Calu3 (cell line): ENCODE results near the gene PANK2. TPM values are rescaled to one million over a fixed set of nuclear protein-coding genes. Genes with fewer than 3 reads are reported as not detected.
A peak's percentile ranks its signal among the peaks of the same experiment; 100 is the strongest.

Source experiments
- BruUV-seq: library from RNA; stranded (reverse); fragments of 400-500 nt; replicated peaks from 2 replicates; lab custom pipeline; 2021; lab: Mats Ljungman, UMichigan
- CTCF ChIA-PET: fragments of 300-600 bp; sonication (Branson Sonifier 250); formaldehyde crosslinking; loops from one replicate; lab custom pipeline; 2022; ENCODE audit warnings: antibody characterized with exemption; lab: Charles Lee
- DNase-seq: peaks from one replicate; pipeline ENCODE4 v3.0.0; 2022
- H3K27ac Mint-ChIP-seq: one replicate; pipeline ENCODE4 v1.8.0; 2022; ENCODE audit warnings: mixed read lengths; ENCODE audit not compliant: unreplicated experiment
- H3K27me3 Mint-ChIP-seq: one replicate; pipeline ENCODE4 v1.8.0; 2022; ENCODE audit warnings: mixed read lengths; ENCODE audit not compliant: unreplicated experiment
- H3K36me3 Mint-ChIP-seq: one replicate; pipeline ENCODE4 v1.8.0; 2022; ENCODE audit warnings: mild to moderate bottlenecking, moderate library complexity, mixed read lengths; ENCODE audit not compliant: insufficient read depth, unreplicated experiment
- H3K4me1 Mint-ChIP-seq: one replicate; pipeline ENCODE4 v1.8.0; 2022; ENCODE audit warnings: mild to moderate bottlenecking, low read depth, mixed read lengths; ENCODE audit not compliant: unreplicated experiment
- H3K4me3 Mint-ChIP-seq: one replicate; pipeline ENCODE4 v1.8.0; 2022; ENCODE audit warnings: mild to moderate bottlenecking, low read depth, moderate library complexity, mixed read lengths; ENCODE audit not compliant: unreplicated experiment
- H3K9me3 Mint-ChIP-seq: one replicate; pipeline ENCODE4 v1.8.0; 2022; ENCODE audit warnings: low read depth, mixed read lengths; ENCODE audit not compliant: unreplicated experiment
- intact Hi-C: fragments of 100-400 bp; cut with micrococcal nuclease; formaldehyde crosslinking; loops from one replicate; pipeline ENCODE4 v1.10.0; 2022; ENCODE audit not compliant: unreplicated experiment
- total RNA-seq: library from RNA; stranded (reverse); gene quantifications from 2 replicates; pipeline ENCODE4 v1.2.3, GENCODE V29; 2022
- TF ChIP-seq, protein P1 (sequence below): fragments of 200-600 bp; IDR thresholded peaks from one replicate; pipeline ENCODE4 v1.8.0; 2022; ENCODE audit warnings: antibody characterized with exemption; ENCODE audit not compliant: unreplicated experiment

PANK2 gene
- total RNA-seq, 1 experiment from 2014 or later = 37.9 TPM

- TF ChIP-seq, protein P1, sequence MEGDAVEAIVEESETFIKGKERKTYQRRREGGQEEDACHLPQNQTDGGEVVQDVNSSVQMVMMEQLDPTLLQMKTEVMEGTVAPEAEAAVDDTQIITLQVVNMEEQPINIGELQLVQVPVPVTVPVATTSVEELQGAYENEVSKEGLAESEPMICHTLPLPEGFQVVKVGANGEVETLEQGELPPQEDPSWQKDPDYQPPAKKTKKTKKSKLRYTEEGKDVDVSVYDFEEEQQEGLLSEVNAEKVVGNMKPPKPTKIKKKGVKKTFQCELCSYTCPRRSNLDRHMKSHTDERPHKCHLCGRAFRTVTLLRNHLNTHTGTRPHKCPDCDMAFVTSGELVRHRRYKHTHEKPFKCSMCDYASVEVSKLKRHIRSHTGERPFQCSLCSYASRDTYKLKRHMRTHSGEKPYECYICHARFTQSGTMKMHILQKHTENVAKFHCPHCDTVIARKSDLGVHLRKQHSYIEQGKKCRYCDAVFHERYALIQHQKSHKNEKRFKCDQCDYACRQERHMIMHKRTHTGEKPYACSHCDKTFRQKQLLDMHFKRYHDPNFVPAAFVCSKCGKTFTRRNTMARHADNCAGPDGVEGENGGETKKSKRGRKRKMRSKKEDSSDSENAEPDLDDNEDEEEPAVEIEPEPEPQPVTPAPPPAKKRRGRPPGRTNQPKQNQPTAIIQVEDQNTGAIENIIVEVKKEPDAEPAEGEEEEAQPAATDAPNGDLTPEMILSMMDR = no peak
- H3K36me3 Mint-ChIP-seq = peaks cover 51% of the 10 kb centered on the region
- intact Hi-C loops = loop anchor here (10.0 kb wide), 1 partner anchor 195 kb away; no protein-coding TSS in a partner anchor
- DNase-seq = peak; percentile 11
- H3K4me1 Mint-ChIP-seq = peaks cover 12% of the 10 kb centered on the region
- CTCF ChIA-PET = no interaction called here
- no peaks in the 10 kb centered on the region for H3K27me3 Mint-ChIP-seq
- H3K9me3 Mint-ChIP-seq = no peaks in the 10 kb centered on the region
- BruUV-seq = no TSS peak
- H3K27ac Mint-ChIP-seq = peak overlapping the region; percentile 95
- peak overlapping the region; percentile 98 for H3K4me3 Mint-ChIP-seq
Observed at GRCh38 chr20:3889489-3890397, 556 bp downstream of the PANK2 start.

- Mint-ChIP-seq H3K9me3 (no peaks in the 10 kb centered on the region), H3K27me3 (no peaks in the 10 kb centered on the region), H3K27ac (peak overlapping the region; percentile 95), H3K36me3 (peaks cover 51% of the 10 kb centered on the region), H3K4me3 (peak overlapping the region; percentile 98), H3K4me1 (peaks cover 12% of the 10 kb centered on the region)
- intact Hi-C loops = loop anchor here (10.0 kb wide), 1 partner anchor 194 kb away; no protein-coding TSS in a partner anchor
- CTCF ChIA-PET = no interaction called here
- TF ChIP-seq, protein P1 = no peak
- DNase-seq = no peak
- BruUV-seq = TSS peak; percentile 49
Observed at GRCh38 chr20:3890398-3890751, 1.2 kb downstream of the PANK2 start.

GRCh38 chr20:3890999-3891929 lies 2.1 kb downstream of the PANK2 start:
- H3K27me3 Mint-ChIP-seq = no peaks in the 10 kb centered on the region
- TF ChIP-seq, protein P1 = no peak
- H3K36me3 Mint-ChIP-seq = peaks cover 51% of the 10 kb centered on the region
- intact Hi-C loops = loop anchor here (10.0 kb wide), 1 partner anchor 194 kb away; no protein-coding TSS in a partner anchor
- peak overlapping the region; percentile 95 for H3K27ac Mint-ChIP-seq
- no peaks in the 10 kb centered on the region for H3K9me3 Mint-ChIP-seq
- CTCF ChIA-PET = interaction anchor here (0.7 kb wide), 1 partner anchor 9 kb away, joined by 3 read pairs; no protein-coding TSS in a partner anchor
- no peak for DNase-seq
- H3K4me3 Mint-ChIP-seq = peak overlapping the region; percentile 98
- H3K4me1 Mint-ChIP-seq = peaks cover 12% of the 10 kb centered on the region
- no TSS peak for BruUV-seq

GRCh38 chr20:3894796-3895195 lies 5.6 kb downstream of the PANK2 start:
- intact Hi-C loops = loop anchor here (10.0 kb wide), 1 partner anchor 190 kb away; no protein-coding TSS in a partner anchor
- CTCF ChIA-PET = no interaction called here
- peaks cover 36% of the 10 kb centered on the region for H3K36me3 Mint-ChIP-seq

More at GRCh38 chr20:3894796-3895195, 5.6 kb downstream of the PANK2 start:
- Mint-ChIP-seq H3K27me3 (no peaks in the 10 kb centered on the region), H3K4me3 (no peak overlapping the region), H3K4me1 (peaks cover 14% of the 10 kb centered on the region), H3K27ac (no peak overlapping the region), H3K9me3 (no peaks in the 10 kb centered on the region)
- BruUV-seq = no TSS peak
- no peak for DNase-seq
- TF ChIP-seq, protein P1 = no peak
